NCI-H2107 (cell line): Measurements from ENCODE around the gene PRKAR1B.

ENCODE experiments used
- DNase-seq: peaks from one replicate; lab custom pipeline; 2025; lab: John Stamatoyannopoulos, UW

The PRKAR1B gene

DNA sequence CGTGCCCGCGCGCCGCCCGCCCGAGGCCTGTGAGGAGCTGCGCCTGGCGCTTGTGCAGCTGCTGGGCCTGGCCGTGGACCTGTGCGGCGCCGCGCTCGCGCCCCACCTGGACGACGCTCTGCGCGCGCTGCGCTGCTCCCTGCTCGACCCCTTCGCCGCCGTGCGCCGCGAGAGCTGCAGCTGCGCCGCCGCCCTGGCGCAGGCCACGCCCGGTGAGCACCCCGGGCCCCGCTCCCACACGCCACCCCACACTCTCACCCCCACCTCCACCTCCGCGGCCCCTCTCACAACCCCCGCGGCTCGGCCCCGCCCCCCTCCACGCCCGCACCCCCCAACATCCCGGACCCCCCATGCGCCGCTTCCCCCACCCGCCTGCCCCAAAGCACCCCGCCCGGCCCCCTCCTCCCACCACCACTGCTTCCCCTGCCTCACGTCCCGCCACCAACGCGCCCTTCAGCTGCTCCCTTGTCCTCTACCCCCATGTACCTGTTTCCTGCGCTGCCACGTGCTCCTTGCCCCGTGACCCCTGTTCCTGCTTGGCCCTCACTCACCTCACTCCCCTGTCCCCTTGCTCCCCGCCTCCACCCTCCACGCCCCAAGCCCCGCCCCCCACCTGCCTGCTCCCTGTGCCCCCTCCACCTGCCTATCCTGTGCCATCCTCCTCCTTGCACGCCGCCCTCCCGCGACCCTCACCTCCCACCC, at the start of gene PRKAR1B:
TSS of gene PRKAR1B (minus strand) at position 178 of the 702 bp plus-strand sequence. CDS start 15,776 bp downstream, outside the sequence.
- DNase-seq = no peak

DNA sequence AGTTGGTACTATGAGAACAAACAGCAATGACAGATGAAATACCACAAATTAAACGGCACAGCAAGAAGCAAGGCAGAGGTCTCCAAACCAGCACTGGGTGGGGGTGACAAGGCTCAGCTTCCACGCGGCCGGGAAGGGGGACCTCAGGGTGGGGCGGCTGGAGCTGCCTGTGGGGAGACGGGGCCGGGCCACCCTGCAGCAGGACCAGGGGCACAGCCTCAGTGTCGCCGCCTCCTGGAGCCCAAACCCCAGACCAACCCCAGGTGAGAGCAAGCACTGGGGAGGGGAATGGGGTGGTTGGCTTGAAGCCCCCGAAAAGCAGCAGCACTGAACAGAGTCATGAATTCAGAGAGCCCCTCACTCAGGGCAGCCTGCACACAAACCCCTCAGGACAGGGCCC, 49.3 kb upstream of the PRKAR1B start:
- DNase-seq = no peak

DNA sequence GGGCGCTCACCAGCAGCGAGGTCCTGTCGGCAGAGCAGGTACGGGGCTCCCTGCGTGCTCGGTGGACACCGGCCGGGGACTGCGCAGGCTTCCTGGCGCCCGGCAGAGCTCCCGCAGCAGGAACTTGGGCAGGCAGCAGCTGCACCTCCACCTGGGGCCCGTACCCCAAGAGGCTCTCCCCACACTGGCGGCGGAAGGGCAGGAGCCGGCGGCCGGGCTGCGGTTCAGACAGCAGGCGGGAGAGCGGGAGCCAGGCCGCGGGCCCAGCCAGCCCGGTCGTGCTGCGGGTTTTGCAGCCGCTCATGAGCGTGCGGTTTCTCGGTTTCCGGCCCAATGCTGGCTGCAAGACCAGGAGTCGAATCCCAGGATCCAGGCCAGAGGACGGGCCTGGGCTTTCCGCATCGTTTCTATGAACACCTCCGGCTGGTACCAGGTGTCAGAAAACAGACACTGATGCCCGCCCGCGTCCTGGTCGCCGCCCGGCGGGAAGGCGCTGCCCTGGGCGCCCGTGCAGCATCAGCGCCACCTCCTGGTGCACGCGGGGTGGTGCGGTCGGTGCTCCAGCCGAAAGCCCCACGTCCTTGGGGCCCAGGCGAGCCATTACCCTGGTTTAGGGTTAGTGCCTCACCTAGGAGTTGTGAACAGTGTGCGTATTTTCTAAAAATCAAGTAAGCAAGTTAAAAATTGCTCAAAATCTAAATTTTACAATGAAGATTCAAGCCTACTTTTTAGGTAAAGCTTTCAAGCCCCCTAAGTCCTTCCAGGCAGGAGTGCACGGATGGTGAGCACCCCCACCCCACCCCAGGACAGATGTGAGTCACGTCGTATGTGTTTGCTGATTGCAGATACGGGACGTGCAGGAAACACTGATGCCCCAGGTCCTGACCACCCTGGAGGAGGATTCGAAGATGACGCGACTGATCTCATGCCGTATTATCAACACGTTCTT, 47.4 kb upstream of the PRKAR1B start:
- DNase-seq = no peak

DNA sequence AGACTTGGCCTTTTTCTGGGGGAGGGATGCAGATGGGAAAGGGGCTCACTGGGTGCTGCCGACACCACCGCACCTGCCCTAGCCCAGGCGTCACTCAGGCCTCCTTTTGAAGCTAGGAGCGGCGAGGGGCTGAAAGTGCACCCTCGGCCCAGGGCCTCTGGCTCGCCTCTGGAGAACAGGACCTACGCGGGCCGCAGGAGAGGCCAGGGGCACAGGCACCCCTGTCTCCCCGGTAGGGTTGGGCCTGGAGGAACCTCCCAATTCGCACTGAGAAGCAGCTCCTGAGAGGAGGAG, 46.5 kb upstream of the PRKAR1B start:
- no peak for DNase-seq

DNA sequence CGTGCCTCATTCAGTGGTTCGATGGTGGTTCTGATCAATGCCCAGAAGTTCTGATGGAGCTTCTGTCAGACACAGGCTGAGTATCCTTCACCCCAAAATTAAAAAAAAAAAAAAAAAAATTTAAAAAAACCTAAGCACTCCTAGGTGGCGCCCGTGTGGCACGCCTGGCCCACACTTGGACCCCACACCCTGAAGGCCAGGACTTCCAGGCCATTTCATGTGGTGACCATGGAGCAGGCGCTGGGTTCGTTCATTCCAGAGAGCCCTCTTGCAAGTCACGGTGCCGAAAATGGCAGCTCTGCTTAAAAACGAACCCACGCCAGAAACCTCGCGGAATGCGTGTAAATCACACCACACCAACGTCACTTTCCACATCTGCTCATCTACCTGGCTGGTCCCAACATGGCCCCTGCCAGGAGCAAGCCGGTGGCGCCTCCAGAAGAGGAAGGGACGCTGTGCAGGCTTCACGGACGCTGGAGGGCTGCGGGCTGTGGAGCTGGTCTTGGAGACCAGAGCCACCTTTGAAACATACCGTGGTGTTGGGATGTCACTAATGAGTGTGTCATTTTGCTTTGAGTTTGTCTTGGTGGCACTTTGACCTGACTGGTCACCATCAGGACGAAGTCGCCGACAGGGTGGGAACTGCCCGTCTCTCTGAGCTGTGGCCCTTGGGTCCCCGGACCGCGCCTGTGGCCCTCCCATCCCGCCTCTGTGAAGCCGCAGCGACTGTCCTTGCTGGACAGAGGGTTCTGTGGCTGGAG, 46.0 kb upstream of the PRKAR1B start:
- DNase-seq = no peak

DNA sequence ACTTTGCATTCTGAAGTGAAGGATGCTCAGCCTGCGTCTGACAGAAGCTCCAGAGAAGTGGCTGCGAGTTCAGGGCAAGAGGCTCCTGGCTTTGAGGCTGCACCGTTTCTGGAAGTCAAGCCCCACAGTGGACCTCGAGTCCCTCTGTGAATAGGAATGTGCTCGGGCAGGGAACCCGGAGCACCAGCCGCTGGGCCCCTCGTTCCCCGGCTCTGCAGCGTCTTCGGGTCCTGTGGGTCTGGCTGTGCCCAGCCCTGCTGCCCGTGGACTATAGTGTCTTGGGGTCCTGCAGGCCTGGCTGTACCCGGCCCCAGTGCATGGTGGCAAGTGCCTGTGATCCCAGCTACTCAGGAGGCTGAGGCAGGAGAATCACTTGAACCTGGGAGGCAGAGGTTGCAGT, 45.3 kb upstream of the PRKAR1B start:
- DNase-seq = no peak

DNA sequence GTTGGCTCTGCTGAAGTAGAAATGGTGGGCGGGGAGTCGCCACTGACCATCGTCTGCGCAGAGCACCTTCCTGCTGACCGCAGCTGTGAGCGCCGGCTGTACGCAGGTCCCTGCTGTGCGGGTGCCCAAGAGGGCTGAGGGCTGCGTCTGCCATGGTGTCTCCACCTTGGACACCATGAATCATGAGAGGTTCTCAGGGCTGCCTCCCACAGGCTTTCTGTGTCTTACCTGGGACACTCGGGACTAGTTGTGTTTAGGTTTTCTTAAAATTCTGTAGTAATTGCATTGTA, 44.9 kb upstream of the PRKAR1B start:
- no peak for DNase-seq

DNA sequence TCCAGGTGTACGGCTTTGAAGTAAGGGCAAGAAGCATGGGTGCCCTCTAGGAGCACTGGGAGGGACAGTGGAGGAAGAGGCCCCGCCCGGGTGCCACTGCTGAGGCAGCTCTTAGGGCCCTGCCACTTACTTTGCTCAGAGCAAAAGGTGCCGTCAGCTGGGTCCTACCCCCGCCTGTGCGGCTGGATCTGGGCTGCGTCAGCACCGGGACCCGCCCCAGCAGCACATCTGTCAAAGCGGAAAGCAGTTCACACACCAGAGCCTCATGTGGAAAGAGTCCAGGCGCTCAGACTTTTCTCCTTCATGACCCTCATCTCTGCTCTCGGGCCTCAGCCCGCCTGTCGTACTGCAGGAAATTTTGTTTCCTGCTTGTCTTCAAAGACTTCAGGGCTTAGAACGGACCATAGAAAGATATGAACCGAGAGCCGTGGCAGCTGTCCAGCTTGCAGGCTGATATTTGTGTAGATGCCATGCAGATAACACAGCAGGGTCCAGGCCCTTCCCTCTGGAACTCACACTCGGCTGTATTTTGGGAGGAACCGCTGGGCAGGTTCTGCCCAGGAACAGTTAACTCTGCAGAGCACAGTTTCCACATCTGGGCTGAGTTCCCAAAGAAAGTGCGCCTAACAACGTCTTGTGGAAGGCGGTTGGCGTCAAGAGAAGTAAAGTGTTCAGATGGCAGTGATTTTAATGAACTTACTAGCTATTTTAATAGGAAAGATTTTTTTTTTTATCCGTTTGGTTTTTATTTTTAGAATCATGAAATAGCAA, 44.3 kb upstream of the PRKAR1B start:
- DNase-seq = no peak

DNA sequence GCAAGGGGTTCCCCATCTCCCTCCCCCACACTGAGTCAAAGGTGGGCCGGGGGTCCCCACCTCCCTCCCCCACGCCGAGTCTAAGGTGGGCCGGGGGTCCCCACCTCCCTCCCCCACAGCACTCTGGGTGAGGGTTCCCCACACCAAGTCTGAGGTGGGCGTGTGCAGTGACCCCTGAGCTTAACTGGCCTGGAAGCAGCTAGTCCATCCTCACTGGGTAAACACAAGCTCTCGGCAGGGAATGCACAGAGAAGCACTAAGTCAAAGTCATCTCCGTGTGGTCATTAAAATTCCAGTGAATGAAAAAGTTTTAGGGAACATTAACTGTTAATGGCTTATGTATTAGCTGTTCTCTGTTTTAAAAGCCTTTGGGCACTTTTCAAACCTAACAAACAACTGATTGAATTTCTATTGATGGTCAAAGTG, 43.7 kb upstream of the PRKAR1B start:
- DNase-seq = no peak

DNA sequence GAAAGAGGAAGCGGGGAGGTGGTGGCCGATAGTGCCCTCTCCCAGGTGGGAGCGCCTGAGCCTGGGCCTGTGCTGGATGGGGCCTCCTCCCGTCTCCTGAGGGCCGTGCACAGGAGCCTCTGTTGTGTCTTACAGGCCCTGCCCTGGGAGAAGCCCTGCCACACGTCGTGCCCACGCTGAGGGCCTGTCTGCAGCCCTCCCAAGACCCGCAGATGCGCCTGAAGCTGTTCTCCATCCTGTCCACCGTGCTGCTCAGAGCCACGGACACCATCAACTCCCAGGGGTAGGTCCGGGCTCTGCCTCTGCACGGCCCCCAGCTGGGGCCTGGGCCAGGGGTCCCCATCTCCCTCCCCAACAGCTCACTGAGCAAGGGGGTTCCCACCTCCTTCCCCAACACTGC, 43.3 kb upstream of the PRKAR1B start:
- no peak for DNase-seq

DNA sequence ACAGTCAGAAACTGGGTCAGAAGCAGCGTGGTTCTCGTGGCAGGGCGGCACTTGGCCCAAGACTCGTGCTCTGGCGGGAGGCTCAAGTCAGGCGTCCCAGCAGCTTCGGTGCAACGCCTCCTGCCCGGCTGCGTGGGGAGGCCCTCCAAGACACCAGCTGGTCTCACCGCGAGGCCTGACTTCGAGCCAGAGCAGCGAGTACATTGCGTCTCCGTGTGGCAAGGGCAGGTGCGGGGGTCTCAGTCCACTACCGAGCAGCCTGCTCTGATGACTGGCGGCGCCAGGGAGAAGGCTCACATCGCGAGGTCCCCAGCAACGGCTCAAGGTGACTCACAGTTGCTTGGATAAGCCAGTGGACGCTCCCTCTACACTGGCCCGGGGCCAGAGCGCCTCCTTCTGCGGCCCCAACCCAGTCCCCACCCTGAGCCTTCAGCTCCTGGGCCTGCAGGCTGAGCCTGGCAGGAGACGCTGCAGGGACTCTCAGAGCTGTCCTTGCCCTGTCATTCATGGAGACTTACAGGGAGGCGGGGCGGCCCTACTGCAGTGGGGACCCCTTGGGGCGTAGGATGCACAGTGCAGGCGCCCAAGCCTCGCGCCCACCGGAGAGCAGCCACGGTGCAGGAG, 41.9 kb upstream of the PRKAR1B start:
- DNase-seq = no peak

DNA sequence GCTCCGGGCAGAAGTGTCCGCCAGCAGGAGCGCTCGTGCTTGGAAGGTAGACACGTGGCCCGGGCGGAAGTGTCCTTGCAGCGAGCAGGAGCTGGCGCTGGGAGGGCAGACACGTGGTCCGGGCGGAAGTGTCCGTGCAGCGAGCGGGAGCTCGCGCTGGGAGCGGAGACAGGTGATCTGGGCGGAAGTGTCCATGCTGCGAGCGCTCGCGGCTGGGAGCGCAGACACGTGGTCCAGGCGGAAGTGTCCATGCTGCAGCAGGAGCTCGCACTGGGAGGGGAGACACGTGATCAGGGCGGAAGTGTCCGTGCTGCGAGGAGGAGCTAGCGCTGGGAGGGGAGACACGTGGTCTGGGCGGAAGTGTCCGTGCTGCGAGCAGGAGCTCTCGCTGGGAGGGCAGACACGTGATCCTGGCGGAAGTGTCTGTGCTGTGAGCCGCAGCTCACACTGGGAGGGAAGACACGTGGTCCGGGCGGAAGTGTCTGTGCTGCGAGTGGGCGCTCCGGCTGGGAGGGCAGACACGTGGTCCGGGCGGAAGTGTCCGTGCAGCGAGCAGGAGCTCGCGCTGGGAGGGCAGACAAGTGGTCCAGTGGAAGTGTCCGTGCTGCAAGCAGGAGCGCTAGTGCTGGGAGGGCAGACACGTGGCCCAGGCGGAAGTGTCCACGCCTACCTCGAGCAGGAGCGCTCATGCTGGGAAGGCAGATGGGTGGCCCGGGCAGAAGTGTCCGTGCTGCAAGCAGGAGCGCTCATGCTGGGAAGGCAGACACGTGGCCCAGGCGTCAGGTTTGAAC, 41.1 kb upstream of the PRKAR1B start:
- peak; percentile 96 for DNase-seq

DNA sequence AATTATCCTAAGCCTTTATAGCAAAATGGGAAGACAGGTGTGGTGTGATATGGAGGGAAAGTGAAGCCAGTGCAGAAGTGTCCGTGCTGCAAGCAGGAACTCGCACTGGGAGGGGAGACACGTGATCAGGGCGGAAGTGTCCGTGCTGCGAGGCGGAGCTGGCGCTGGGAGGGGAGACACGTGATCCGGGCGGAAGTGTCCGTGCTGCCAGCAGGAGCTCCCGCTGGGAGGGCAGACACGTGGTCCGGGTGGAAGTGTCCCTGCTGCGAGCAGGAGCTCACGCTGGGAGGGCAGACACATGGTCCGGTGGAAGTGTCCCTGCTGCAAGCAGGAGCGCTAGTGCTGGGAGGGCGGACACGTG, 40.5 kb upstream of the PRKAR1B start:
- DNase-seq = peak; percentile 96

DNA sequence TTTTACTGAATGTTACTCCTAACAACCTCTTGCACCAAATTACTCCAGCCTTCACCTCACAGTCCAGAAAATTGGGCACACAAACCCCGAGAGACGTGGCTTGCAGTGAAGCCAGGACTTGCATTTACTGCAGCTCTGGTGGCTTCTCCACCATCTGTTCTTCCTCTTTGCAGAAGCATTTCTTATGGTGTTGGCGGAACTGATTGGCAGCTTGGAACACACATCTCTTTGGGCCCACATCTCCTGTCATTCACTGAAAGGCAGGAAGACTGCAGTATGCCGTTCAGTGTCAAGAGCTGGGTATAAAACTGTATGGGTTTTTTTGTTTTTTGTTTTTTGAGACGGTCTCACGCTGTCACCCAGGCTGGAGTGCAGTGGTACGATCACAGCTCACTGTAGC, 38.3 kb upstream of the PRKAR1B start:
- DNase-seq = no peak

DNA sequence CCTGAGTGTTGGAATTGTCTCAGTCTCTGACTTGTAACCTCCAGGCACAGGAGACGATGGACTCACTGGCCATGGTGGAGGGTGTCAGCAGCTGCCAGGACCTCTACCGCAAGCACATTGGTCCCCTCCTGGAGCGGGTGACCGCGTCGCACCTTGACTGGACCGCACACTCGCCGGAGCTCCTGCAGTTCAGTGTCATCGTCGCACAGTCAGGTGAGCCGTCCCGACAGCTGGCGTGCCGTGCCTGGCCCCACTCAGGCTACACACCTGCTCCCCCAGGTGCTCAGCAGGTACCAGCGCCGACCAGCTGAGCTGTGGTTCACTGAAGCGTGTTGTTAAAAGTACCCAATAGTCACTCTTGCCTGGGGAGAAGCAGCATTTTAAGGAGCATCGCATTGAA, 36.7 kb upstream of the PRKAR1B start:
- peak; percentile 91 for DNase-seq

DNA sequence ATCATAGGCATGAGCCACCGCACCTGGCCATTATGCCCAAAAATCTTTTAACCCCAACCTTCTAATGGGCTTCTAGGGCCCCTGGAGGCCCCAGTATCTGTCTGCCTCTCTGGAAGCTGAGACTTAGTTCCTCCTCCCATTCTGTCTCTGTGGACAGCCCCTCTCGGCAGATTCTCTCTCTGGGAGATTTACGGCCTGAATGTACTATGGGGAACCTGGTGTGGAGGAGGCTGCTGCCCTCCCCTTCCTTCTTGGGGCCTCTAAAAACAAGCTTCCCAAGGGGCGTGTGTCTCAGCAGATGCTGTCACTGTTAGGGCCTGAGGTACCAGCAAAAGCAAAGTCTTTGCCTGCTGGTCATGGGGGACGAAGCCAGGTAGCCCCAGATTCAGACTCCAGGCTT, 35.8 kb upstream of the PRKAR1B start:
- DNase-seq = no peak

DNA sequence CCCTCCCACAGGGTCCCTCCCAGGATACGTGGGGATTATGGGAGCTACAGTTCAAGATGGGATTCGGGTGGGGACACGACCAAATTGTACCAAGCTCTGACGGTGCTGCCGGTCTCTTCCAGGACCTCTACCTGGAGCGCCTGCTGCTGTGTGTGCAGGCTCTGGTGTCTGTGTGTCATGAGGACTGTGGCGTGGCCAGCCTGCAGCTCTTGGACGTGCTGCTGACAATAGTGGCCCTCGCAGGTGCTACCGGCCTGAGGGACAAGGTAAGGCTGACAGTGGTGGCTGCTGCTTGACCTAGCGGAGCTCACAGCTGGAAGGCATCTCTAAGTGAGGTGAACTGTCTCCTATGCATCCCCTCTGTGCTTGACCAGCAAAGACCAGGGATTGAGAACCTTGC, 34.5 kb upstream of the PRKAR1B start:
- DNase-seq = no peak

DNA sequence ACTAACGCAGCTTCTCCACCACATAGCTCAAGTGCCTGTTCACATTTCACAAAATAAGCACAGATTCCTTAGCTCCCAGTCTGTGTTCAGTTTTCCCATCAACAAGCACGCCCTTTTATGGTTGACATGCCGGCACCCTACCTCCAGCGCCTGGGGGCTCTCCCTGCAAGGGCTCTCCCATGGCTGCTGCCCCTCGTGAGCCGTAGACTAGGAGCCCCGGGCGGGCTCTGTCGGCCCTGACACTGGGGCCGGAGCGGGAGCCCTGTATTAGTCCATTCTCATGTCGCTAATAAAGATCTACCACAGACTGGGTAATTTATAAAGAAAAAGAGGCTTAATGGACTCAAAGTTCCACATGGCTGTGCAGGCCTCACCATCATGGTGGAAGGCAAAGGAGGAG, 34.0 kb upstream of the PRKAR1B start:
- no peak for DNase-seq

DNA sequence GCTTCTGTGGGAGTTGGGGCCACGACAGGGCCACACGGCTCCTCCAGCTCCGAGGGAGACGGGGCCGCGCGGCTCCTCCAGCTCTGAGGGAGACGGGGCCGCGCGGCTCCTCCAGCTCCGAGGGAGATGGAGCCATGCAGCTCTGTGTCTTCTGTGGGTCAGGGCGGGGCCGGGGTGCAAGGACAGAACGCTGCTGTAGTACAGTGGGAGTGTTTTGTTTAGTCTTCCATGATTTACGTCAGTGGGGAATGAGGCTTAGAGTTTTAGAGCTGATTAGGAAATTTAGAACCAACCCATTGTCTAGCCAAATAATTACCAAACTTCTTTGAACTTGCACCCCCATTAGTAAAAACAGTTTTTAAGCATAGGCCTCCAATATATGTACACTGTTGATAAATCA, 32.9 kb upstream of the PRKAR1B start:
- no peak for DNase-seq

DNA sequence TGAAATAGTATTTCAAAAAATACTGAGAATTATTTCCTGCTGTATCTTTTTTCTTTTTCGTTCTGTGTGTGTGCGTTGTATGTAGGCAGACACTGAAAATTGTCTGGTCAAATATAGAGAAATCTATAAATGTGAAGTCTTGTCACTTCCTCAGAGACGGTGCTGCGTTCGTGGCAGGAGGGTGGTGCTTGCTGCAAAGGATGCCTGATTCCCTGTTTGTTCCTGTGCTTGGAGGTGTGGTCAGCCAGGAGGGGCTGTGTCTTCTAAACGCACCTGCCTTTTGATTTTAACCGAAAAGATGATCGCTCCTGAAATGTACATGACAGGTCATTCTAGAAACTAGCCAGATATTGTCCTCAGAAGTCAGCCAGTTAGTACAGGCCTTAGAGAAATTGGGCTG, 32.5 kb upstream of the PRKAR1B start:
- no peak for DNase-seq

DNA sequence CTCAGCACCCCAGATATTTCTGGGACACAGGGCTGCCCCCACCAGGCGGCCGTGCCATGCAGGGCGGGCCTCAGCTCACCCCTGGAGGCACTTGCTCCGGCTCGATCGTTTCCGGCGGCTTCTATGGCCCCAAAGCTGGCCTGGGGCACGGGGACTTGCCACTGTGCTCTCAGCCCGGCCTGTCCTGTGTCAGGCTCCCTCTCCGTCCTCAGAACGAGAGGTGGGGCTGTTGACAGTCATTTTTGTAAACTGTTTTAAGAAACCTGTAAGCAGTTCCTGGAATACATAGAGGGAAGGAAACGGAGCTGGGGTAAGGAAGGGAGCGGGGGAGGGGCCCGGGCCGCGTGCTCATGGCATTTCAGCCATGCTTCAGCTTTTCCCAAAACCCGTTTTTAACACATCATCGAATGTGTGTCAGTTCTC, 30.7 kb upstream of the PRKAR1B start:
- DNase-seq = no peak
